ENCODE measurements around the gene NCKAP5. TPM values are rescaled to one million over a fixed set of nuclear protein-coding genes. Genes with fewer than 3 reads are reported as not detected.

Gene NCKAP5
- total and polyA plus RNA-seq, 2 experiments from 2014 or later, result 0.21 to 0.31 TPM

DNA sequence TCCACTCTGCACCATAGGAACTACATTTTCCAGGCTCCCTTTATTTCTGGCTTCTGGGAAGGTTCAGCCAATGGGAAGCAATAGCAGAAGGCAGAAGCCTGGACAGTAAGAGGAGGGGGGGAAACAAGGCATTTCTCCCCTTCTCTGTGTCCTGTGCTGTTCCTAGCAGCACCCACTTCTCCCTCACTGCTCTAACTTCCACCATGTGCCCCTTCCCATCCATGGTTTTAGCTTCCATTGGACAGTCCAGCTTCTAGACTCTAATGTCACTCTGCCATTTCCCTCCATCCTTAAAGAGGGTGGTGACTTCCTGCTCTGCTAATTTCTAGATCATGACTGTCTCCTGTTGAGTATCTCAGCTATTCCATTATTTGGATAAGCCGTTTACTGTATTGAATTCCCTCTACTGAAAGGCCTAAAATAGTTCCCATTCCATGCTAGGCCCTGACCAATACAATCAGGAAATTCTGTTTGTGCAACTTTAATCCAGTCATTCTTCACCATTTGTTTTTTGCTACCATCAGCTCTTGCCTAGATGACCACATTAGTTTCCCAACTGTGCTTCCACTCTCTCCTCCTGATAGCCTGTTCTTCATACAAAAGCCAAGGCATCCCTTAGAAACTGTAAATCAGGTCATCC is 877.5 kb downstream of the NCKAP5 start:
- no peaks in the 10 kb centered on the region for H3K36me3 ChIP-seq
- TF ChIP-seq, protein P1, sequence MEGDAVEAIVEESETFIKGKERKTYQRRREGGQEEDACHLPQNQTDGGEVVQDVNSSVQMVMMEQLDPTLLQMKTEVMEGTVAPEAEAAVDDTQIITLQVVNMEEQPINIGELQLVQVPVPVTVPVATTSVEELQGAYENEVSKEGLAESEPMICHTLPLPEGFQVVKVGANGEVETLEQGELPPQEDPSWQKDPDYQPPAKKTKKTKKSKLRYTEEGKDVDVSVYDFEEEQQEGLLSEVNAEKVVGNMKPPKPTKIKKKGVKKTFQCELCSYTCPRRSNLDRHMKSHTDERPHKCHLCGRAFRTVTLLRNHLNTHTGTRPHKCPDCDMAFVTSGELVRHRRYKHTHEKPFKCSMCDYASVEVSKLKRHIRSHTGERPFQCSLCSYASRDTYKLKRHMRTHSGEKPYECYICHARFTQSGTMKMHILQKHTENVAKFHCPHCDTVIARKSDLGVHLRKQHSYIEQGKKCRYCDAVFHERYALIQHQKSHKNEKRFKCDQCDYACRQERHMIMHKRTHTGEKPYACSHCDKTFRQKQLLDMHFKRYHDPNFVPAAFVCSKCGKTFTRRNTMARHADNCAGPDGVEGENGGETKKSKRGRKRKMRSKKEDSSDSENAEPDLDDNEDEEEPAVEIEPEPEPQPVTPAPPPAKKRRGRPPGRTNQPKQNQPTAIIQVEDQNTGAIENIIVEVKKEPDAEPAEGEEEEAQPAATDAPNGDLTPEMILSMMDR (IDR thresholded peaks at IDR 0.05; ENCODE audit: low read depth, low read length), result no peak

DNA sequence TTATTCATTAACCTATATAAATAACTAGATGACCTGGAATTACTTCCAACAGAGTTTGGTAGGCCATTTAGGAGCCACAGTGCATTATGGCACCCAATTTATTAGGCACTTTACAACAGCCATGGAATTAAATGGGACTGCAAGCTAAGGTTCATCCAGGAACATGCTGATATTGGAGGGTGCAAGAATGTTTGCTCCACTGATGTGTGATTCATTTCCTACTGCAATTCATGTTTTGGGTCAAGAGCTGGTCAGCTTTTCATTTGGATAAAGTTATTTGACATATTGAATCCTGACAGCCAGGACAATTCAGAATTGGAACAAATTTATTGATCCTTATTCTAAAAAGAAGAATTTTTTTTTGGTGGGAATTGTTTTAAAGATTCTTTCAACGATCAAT is 886.5 kb downstream of the NCKAP5 start:
- no peaks in the 10 kb centered on the region for H3K9me3 ChIP-seq (ENCODE audit: low read depth)
- TF ChIP-seq, protein P1 (IDR thresholded peaks at IDR 0.05; ENCODE audit: low read depth, low read length), result no peak

More for the DNA sequence above, 877.5 kb downstream of the NCKAP5 start:
- Histone ChIP-seq H3K27ac (no peak overlapping the region), H3K27me3 (no peaks in the 10 kb centered on the region), H3K9me3 (ENCODE audit: low read depth) (no peaks in the 10 kb centered on the region), H3K4me3 (no peak overlapping the region), H3K4me1 (ENCODE audit: low read depth) (no peaks in the 10 kb centered on the region)
- DNase-seq (ENCODE audit: low read depth in 1 of 2, low spot score in 1 of 2), result no peak

DNA sequence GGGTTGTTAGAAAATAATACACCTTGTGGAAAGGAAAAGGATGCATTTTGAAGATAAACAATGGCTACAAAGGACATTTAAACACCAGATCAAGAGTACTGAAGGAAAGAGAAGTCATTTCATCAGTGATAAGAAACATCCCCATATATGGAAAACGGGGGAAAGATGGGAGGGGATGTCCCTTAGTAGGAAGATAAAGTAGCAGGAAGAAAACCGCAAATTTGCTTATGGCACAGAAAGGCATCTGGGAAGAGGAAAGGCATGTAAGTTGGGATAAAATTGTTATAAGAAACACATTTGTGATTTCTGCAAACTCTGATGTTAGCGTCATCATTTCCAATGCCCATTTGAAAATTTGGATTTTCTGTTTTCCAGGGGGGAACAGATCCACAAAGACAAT is 887.7 kb downstream of the NCKAP5 start:
- TF ChIP-seq, protein P1 (IDR thresholded peaks at IDR 0.05; ENCODE audit: low read depth, low read length), result no peak
- no peaks in the 10 kb centered on the region for H3K36me3 ChIP-seq
- no peaks in the 10 kb centered on the region for H3K4me1 ChIP-seq (ENCODE audit: low read depth)
- DNase-seq (ENCODE audit: low read depth in 1 of 2, low spot score in 1 of 2), result no peak
- no peak overlapping the region for H3K27ac ChIP-seq
- H3K27me3 ChIP-seq, result peaks cover 9% of the 10 kb centered on the region
- H3K9me3 ChIP-seq (ENCODE audit: low read depth), result no peaks in the 10 kb centered on the region
- no peak overlapping the region for H3K4me3 ChIP-seq

More for the DNA sequence above, 886.5 kb downstream of the NCKAP5 start:
- no peaks in the 10 kb centered on the region for H3K4me1 ChIP-seq (ENCODE audit: low read depth)
- H3K27ac ChIP-seq, result no peak overlapping the region
- no peak overlapping the region for H3K4me3 ChIP-seq
- no peaks in the 10 kb centered on the region for H3K36me3 ChIP-seq
- no peak for DNase-seq (ENCODE audit: low read depth in 1 of 2, low spot score in 1 of 2)
- peaks cover 6% of the 10 kb centered on the region for H3K27me3 ChIP-seq

DNA sequence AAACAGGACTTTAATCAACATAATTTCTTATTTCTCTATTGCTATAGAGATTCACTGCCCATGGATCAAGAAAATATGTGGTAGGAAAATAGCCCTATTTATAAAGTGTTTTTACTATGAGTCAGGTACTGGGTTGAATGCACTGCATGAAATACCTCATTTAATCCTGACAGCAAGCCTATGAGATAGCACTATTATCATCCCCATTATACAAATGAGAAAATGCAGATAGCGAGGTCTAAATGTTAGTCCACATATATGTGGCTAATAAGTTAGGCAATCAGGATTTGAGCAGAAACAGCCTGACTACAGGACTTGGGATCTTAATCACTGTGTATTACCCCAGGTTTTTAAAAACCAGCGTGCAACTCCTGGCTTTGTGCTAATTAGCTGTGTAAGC is 889.8 kb downstream of the NCKAP5 start:
- H3K36me3 ChIP-seq, result no peaks in the 10 kb centered on the region
- no peaks in the 10 kb centered on the region for H3K4me1 ChIP-seq (ENCODE audit: low read depth)
- no peak overlapping the region for H3K4me3 ChIP-seq
- H3K27ac ChIP-seq, result no peak overlapping the region
- peaks cover 27% of the 10 kb centered on the region for H3K27me3 ChIP-seq
- no peaks in the 10 kb centered on the region for H3K9me3 ChIP-seq (ENCODE audit: low read depth)
- TF ChIP-seq, protein P1 (IDR thresholded peaks at IDR 0.05; ENCODE audit: low read depth, low read length), result no peak
- peak in 1 of 2 donors; percentile 7 for DNase-seq (ENCODE audit: low read depth in 1 of 2, low spot score in 1 of 2)

DNA sequence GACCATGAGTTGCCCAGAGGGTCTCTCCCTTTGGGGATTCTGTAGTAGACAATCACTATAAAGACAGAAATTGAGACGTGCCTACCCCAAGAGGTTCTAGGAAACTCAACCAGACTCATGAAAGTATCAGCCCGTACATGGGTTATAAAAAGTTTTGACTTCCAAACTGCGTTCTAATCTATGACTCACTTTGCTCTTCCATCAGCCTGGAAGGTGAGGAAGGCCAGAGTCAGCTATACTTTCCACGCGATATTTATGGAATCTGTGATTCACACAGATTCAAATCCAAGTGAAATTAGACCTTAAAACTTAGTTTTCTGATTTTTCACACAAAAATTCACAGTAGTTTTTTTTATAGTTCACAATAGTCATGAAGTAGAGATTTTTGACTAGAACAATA is 890.6 kb downstream of the NCKAP5 start:
- H3K27ac ChIP-seq, result no peak overlapping the region
- TF ChIP-seq, protein P1 (IDR thresholded peaks at IDR 0.05; ENCODE audit: low read depth, low read length), result no peak
- no peak overlapping the region for H3K4me3 ChIP-seq
- DNase-seq (ENCODE audit: low read depth in 1 of 2, low spot score in 1 of 2), result peak in 1 of 2 donors; percentile 29
- H3K36me3 ChIP-seq, result no peaks in the 10 kb centered on the region
- no peaks in the 10 kb centered on the region for H3K4me1 ChIP-seq (ENCODE audit: low read depth)
- H3K9me3 ChIP-seq (ENCODE audit: low read depth), result no peaks in the 10 kb centered on the region
- peaks cover 35% of the 10 kb centered on the region for H3K27me3 ChIP-seq

Measured in cardiac muscle cell (in vitro differentiated cells and primary cell).